Left renal cortex interstitium (tissue), 4 donors: ENCODE data around the gene RABGAP1. TPM values are rescaled to one million over a fixed set of nuclear protein-coding genes. Genes with fewer than 3 reads are reported as not detected.

Source experiments
- DNase-seq, 4 donors: peaks; one replicate each; pipeline ENCODE4 v3.0.0-alpha.2; 2013; ENCODE audit warnings: low read depth in 4 of 4, low spot score in 2 of 4, missing footprints in 1 of 4
- polyA plus RNA-seq, 4 donors: library from polyadenylated mRNA; unstranded; fragments of 120-200 nt; gene quantifications; one replicate each; pipeline ENCODE4 v1.2.1, GENCODE V29; 2013; ENCODE audit not compliant: insufficient read length in 4 of 4

The RABGAP1 gene
- polyA plus RNA-seq, 4 donors, result 52.0 to 76.5 (median 61.5) TPM

GRCh38 chr9:123073441-123073840 lies 132.6 kb downstream of the RABGAP1 start:
- no peak for DNase-seq

- DNase-seq, result no peak
Observed at GRCh38 chr9:123073991-123074422, 133.2 kb downstream of the RABGAP1 start.

- DNase-seq, result no peak
Observed at GRCh38 chr9:123074628-123075027, 133.8 kb downstream of the RABGAP1 start.

- DNase-seq, result no peak
Observed at GRCh38 chr9:123080444-123080843, 139.6 kb downstream of the RABGAP1 start.

- peak in 2 of 4 donors; percentile 26 to 34 for DNase-seq
Observed at GRCh38 chr9:123081824-123082223, 141.0 kb downstream of the RABGAP1 start.

- DNase-seq, result no peak
Observed at GRCh38 chr9:123083680-123084079, 142.9 kb downstream of the RABGAP1 start.

GRCh38 chr9:123084256-123084655 lies 143.4 kb downstream of the RABGAP1 start:
- DNase-seq, result no peak

GRCh38 chr9:123085916-123086315 lies 145.1 kb downstream of the RABGAP1 start:
- DNase-seq, result no peak

- DNase-seq, result no peak
Observed at GRCh38 chr9:123087359-123087888, 146.6 kb downstream of the RABGAP1 start.

GRCh38 chr9:123089040-123089439 lies 148.2 kb downstream of the RABGAP1 start:
- DNase-seq, result no peak

GRCh38 chr9:123089790-123090189 lies 149.0 kb downstream of the RABGAP1 start:
- DNase-seq, result no peak

GRCh38 chr9:123090198-123090896 lies 149.5 kb downstream of the RABGAP1 start:
- DNase-seq, result no peak

GRCh38 chr9:123090956-123091355 lies 150.1 kb downstream of the RABGAP1 start:
- DNase-seq, result no peak

- DNase-seq, result no peak
Observed at GRCh38 chr9:123091459-123091858, 150.6 kb downstream of the RABGAP1 start.

GRCh38 chr9:123093141-123093540 lies 152.3 kb downstream of the RABGAP1 start:
- DNase-seq, result no peak

GRCh38 chr9:123096987-123097386 lies 156.2 kb downstream of the RABGAP1 start:
- no peak for DNase-seq

- DNase-seq, result no peak
Observed at GRCh38 chr9:123097430-123098095, 156.7 kb downstream of the RABGAP1 start.

- DNase-seq, result no peak
Observed at GRCh38 chr9:123098096-123098459, 157.3 kb downstream of the RABGAP1 start.

GRCh38 chr9:123099042-123099441 lies 158.2 kb downstream of the RABGAP1 start:
- no peak for DNase-seq

- DNase-seq, result no peak
Observed at GRCh38 chr9:123099548-123099947, 158.7 kb downstream of the RABGAP1 start.

- DNase-seq, result no peak
Observed at GRCh38 chr9:123102375-123103113, 161.7 kb downstream of the RABGAP1 start.
